ENCODE measurements around the gene MTA3.
A peak's percentile ranks its signal among the peaks of the same experiment; 100 is the strongest.
"Not testable (repeated sequence)": the region's sequence is repeated elsewhere in the genome, so short reads cannot be mapped to it uniquely, and the experiment has no call there.

MTA3 gene

DNA sequence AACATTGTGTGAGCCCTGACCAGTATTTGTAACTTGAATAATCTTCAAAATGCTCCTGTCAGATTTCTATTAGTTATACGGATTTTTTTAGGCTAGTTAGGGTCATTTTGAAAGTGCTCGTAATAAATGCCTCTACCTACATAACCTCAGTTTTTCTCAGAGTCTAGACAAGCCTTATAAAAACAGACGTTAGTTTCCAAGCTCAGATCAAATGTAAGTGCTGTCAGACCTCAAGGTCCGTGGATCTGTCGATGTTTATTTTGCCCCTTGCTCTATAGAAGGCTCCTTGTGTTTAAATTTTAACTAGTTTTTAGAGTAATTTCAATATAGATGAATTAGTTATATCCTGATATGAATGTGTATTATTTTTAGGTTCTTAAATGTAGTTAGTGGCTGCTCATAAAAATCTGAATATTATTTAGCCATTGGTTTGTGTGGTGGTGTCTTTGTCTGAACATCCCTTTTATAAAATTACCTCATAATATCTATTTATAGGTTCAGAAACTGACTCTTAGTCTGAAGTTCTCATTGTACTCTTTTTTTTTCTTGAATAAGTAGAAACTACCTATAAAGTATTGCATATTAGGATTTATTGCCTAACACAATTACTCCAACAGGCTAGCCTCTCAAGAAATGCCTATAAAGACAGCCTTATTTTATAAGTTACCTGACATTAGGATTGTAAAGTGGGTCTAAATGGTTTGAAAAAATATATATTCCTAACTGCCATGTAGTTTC, 71.1 kb downstream of the MTA3 start:
- in situ Hi-C loops (cut with MboI; ENCODE audit: low sequenced_read_pairs) = no loop called here
- Histone ChIP-seq H3K4me1 (peaks cover 32% of the 10 kb centered on the region), H3K9me3 (no peaks in the 10 kb centered on the region), H3K27me3 (ENCODE audit: low read depth) (no peaks in the 10 kb centered on the region), H3K4me3 (peak overlapping the region; percentile 4; the same call in 1 of the 2 replicates), H3K36me3 (replicated peaks) (peaks cover 16% of the 10 kb centered on the region)
- peak in 1 of 2 experiments; percentile 39 for DNase-seq (ENCODE audit: low spot score in 2 of 2)

DNA sequence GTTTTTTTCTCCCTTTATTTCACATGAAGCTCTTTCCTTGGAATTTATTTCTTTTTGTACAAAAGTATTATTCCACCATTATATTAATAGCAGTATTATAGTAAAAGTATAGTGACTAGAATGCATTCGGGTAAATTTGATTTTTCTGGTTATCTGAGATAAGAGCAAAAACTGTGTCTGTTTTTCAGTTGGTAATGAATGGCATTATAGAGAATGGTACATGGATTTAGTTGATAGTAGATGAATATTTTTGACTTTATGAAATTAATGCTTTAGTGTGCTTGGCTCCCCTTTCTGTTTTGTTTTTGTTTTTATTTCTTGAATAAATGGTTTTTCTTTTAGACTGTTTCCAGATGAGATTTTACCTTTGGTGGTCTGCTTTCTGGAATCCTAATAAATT, 71.8 kb downstream of the MTA3 start:
- peaks cover 21% of the 10 kb centered on the region for H3K36me3 ChIP-seq (replicated peaks)
- no peaks in the 10 kb centered on the region for H3K27me3 ChIP-seq (ENCODE audit: low read depth)
- H3K9me3 ChIP-seq = no peaks in the 10 kb centered on the region
- H3K4me1 ChIP-seq = peaks cover 32% of the 10 kb centered on the region
- in situ Hi-C loops (cut with MboI; ENCODE audit: low sequenced_read_pairs) = no loop called here
- DNase-seq (ENCODE audit: low spot score in 2 of 2) = no peak
- no peak overlapping the region for H3K4me3 ChIP-seq

DNA sequence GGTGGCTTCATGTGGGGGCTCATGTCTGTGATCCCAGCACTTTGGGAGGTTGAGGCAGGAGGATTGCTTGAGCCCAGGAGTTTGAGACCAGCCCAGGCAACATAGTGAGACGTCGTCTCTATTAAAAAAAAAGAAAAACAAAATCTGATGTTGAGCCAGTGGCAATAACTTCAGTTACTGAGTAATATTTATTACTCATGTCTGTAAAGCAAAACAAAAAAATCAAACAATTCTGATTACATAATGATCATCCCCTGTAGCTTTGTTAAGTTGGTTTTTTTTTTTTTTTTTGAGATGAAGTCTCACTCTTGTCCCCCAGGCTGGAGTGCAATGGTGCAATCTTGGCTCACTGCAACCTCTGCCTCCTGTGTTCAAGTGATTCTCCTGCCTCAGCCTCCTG, 73.9 kb downstream of the MTA3 start:
- H3K9me3 ChIP-seq; DNase-seq (ENCODE audit: low spot score in 2 of 2); H3K4me3 ChIP-seq; in situ Hi-C loops (cut with MboI; ENCODE audit: low sequenced_read_pairs); H3K27me3 ChIP-seq (ENCODE audit: low read depth): not testable (repeated sequence)
- H3K4me1 ChIP-seq = peaks cover 26% of the 10 kb centered on the region
- H3K36me3 ChIP-seq (replicated peaks) = peaks cover 35% of the 10 kb centered on the region

DNA sequence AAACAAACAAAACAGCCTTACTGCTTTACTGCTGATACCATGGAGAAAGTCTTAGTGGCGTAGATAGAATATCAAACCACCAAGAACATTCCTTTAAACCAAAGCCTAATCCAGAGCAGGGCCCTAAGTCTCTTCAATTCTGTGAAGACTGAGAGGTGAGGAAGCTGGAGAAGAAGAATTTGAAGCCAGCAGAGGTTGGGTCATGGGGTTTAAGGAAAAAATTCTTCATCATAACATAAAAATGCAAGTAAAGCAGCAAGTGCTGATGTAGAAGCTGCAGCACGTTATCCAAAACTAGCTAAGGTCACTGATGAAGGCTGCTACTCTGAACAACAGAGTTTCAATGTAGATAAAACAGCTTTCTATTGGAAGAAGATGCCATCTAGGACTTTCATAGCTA, 77.1 kb downstream of the MTA3 start:
- no peaks in the 10 kb centered on the region for H3K27me3 ChIP-seq (ENCODE audit: low read depth)
- in situ Hi-C loops (cut with MboI; ENCODE audit: low sequenced_read_pairs) = no loop called here
- no peaks in the 10 kb centered on the region for H3K4me1 ChIP-seq
- DNase-seq (ENCODE audit: low spot score in 2 of 2) = no peak
- H3K4me3 ChIP-seq = no peak overlapping the region
- no peaks in the 10 kb centered on the region for H3K9me3 ChIP-seq
- peaks cover 37% of the 10 kb centered on the region for H3K36me3 ChIP-seq (replicated peaks)

DNA sequence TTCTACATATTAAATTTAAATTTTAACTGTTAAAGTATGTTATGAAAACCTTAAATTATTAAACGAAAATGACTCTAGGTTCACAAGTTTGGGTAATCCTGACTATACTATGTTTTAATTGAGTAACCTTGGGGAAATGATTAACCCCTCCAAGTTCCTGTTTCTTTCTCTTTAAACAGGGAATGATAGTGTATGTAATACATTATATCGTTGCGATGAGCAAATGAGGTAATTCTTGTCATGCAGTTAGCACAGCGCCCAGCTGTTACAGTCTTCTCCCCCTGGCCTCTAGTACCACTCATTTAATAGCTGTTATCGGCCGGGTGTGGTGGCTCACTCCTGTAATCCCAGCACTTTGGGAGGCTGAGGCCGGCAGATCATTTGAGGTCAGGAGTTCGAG, 80.4 kb downstream of the MTA3 start:
- in situ Hi-C loops (cut with MboI; ENCODE audit: low sequenced_read_pairs) = no loop called here
- Histone ChIP-seq H3K36me3 (replicated peaks) (peaks cover 29% of the 10 kb centered on the region), H3K27me3 (ENCODE audit: low read depth) (no peaks in the 10 kb centered on the region), H3K4me3 (no peak overlapping the region), H3K9me3 (no peaks in the 10 kb centered on the region), H3K4me1 (peaks cover 20% of the 10 kb centered on the region)
- DNase-seq (ENCODE audit: low spot score in 2 of 2) = no peak

DNA sequence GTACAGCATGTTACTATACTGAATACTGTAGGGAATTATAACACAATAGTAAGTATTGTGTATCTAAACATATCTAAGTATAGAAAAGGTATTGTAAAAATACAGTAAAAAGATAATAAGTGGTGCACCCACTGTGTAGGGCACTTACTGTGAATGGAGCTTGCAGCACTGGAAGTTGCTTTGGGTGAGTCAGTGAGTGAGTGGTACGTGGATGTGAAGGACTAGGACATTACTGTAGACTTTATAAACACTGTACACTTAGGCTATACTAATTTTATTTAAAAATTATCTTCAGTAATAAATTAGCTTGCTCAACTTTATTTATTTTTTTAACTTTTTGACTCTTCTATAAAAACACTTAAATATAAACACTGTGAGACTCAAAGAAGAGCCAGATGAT, 82.6 kb downstream of the MTA3 start:
- no peak overlapping the region for H3K4me3 ChIP-seq
- in situ Hi-C loops (cut with MboI; ENCODE audit: low sequenced_read_pairs) = loop anchor here (25.0 kb wide), 1 partner anchor 289 kb away; the partner anchor contains the start of gene COX7A2L
- peaks cover 21% of the 10 kb centered on the region for H3K36me3 ChIP-seq (replicated peaks)
- DNase-seq (ENCODE audit: low spot score in 2 of 2) = no peak
- peaks cover 31% of the 10 kb centered on the region for H3K4me1 ChIP-seq
- H3K9me3 ChIP-seq = no peaks in the 10 kb centered on the region
- no peaks in the 10 kb centered on the region for H3K27me3 ChIP-seq (ENCODE audit: low read depth)

DNA sequence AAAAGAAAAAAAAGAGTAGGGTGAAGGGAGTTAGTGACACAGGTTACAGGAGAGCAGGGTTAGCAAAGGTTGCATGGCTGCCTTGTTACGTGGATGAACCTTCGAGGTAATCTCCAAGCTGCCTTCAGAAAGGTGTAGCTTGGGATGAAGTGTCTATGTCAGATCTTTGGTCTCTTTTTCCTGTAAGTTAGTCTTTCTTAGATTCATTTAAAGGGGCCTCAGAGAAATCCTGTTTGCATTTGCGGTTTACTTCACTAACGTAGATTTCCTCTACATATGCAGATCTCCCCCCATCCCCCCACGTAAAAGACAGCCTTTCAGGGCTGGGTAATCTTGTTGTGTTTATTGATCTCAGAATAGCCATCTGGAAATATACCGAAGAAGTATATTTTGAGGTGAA, 83.7 kb downstream of the MTA3 start:
- in situ Hi-C loops (cut with MboI; ENCODE audit: low sequenced_read_pairs) = loop anchor here (25.0 kb wide), 1 partner anchor 290 kb away; the partner anchor contains the start of gene COX7A2L
- H3K4me3 ChIP-seq = no peak overlapping the region
- peak in 1 of 2 experiments; percentile 38 for DNase-seq (ENCODE audit: low spot score in 2 of 2)
- H3K9me3 ChIP-seq = no peaks in the 10 kb centered on the region
- H3K27me3 ChIP-seq (ENCODE audit: low read depth) = no peaks in the 10 kb centered on the region
- peaks cover 31% of the 10 kb centered on the region for H3K4me1 ChIP-seq
- H3K36me3 ChIP-seq (replicated peaks) = peaks cover 15% of the 10 kb centered on the region

DNA sequence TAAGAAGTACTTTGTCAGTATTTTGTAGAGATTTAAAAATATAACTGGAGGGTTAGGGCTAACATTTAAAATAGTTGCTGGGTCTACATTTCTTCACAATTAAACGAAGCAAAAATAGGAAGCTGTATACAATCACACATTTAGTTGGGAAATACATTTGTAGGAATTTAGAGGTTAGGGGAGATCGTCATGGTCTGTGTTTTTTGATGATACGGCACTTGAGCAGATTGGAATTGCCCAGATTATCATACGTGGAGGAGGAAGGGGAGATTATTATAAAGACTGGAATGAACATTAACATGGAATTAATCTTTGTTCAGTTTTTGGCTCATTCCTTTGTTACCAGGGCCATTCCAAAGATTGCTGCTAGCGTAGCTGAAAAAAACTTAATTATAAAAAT, 84.6 kb downstream of the MTA3 start:
- Histone ChIP-seq H3K4me1 (peaks cover 31% of the 10 kb centered on the region), H3K4me3 (no peak overlapping the region), H3K27me3 (ENCODE audit: low read depth) (no peaks in the 10 kb centered on the region), H3K9me3 (no peaks in the 10 kb centered on the region), H3K36me3 (replicated peaks) (peaks cover 15% of the 10 kb centered on the region)
- DNase-seq (ENCODE audit: low spot score in 2 of 2) = no peak
- in situ Hi-C loops (cut with MboI; ENCODE audit: low sequenced_read_pairs) = loop anchor here (25.0 kb wide), 1 partner anchor 291 kb away; the partner anchor contains the start of gene COX7A2L

DNA sequence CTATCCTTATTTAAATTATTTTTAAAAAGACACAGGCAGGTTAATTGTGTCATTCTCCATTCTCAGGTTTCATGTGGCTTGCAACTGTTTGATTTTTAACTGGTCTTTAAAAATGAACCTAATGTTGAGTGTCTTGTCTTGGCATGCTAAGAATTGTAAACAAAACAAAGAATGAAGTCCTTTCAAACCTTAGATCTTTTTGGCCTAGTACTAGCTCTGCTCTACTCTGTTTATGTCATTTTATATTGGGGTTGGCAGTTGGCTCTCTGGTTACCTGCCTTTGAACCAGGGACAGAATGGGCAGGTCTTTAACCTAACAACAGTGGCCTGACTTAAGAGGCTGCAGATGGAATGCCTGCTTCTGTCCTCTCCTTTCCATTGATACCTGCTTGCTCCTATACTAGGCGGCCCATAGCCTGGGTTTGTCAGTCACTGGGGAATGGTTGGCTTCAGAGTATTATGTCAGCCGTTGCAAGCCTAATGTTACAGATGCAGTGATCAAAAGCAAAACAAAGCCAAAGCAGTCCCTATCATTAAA, 85.5 kb downstream of the MTA3 start:
- no peaks in the 10 kb centered on the region for H3K27me3 ChIP-seq (ENCODE audit: low read depth)
- in situ Hi-C loops (cut with MboI; ENCODE audit: low sequenced_read_pairs) = loop anchor here (25.0 kb wide), 1 partner anchor 292 kb away; the partner anchor contains the start of gene COX7A2L
- H3K4me1 ChIP-seq = peaks cover 31% of the 10 kb centered on the region
- H3K4me3 ChIP-seq = no peak overlapping the region
- DNase-seq (ENCODE audit: low spot score in 2 of 2) = peak in 1 of 2 experiments; percentile 46
- no peaks in the 10 kb centered on the region for H3K9me3 ChIP-seq
- peaks cover 13% of the 10 kb centered on the region for H3K36me3 ChIP-seq (replicated peaks)

DNA sequence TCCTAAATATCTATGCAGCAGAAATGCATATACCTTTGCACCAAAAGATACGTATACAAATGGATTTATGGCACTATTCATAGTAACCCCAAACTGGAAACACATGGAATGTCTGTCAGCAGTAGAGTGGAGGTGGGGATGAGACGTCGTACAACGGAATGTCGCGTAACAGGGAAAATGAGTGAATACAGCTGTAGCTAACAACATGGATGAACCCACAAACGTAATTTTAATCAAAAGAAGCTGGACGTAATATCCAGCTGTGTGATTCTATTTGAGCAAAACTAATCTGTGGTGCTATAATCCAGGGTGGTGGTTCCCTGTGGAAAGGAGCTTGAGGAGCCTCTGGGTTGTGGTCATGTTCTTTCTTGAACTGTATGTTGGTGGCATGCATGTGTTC, 89.9 kb downstream of the MTA3 start:
- no peak overlapping the region for H3K4me3 ChIP-seq
- no peaks in the 10 kb centered on the region for H3K27me3 ChIP-seq (ENCODE audit: low read depth)
- no peaks in the 10 kb centered on the region for H3K9me3 ChIP-seq
- peaks cover 23% of the 10 kb centered on the region for H3K36me3 ChIP-seq (replicated peaks)
- DNase-seq (ENCODE audit: low spot score in 2 of 2) = no peak
- peaks cover 34% of the 10 kb centered on the region for H3K4me1 ChIP-seq
- in situ Hi-C loops (cut with MboI; ENCODE audit: low sequenced_read_pairs) = loop anchor here (25.0 kb wide), 1 partner anchor 296 kb away; the partner anchor contains the start of gene COX7A2L

DNA sequence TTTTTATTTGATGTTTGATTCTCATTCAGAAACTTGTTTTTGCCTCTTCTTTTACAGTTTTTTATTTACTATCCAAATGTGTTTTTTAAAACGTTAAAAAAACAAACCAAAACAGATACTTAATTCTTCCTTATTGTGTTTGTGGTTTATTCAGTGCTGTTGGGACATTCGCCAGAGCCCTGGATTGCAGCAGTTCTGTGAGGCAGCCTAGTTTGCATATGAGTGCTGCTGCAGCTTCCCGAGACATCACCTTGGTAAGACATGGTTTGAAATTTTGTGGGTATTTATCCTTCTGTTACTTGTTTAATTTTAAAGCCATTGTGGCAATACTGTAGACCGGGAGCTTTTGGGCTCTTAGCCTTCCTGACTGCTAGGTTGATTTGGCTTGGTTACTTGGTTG, 91.2 kb downstream of the MTA3 start:
- Histone ChIP-seq H3K9me3 (no peaks in the 10 kb centered on the region), H3K27me3 (ENCODE audit: low read depth) (no peaks in the 10 kb centered on the region), H3K4me1 (peaks cover 21% of the 10 kb centered on the region), H3K36me3 (replicated peaks) (peaks cover 26% of the 10 kb centered on the region), H3K4me3 (no peak overlapping the region)
- DNase-seq (ENCODE audit: low spot score in 2 of 2) = peak; percentile 62 to 71
- in situ Hi-C loops (cut with MboI; ENCODE audit: low sequenced_read_pairs) = loop anchor here (10.0 to 25.0 kb wide), 2 partner anchors 155 to 297 kb away; partner anchors contain the start of gene COX7A2L

DNA sequence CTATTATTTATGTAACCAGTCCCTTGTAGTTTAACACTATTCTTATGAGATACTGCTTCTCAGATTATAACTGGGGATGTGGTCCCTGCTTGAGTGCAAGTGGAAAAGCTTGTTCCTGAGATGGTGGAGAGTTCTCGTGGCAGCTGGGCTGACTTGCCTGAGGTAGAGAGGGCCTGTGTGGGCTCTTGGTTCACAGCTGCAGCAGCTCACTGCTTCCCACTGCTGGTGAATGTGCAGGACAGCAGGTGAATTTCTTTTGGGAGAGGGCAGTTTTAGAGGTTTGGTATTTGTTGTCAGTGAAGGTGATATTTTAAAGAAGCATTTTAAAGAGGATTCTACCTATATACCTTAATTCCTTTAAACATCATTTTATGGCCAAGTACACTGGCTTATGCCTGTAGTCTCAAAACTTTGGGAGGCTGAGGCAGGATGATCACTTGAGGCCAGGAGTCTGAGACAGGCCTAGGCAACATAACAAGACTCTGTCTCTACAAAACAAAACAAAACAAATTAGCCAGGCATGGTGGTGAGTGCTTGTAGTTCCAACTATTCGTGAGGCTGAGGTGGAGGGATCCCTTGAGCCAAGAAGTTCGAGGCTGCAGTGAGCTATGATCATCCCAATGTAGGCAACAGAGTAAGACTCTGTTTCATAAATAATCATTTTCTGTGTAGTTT, 94.8 kb downstream of the MTA3 start:
- in situ Hi-C loops (cut with MboI; ENCODE audit: low sequenced_read_pairs) = loop anchor here (10.0 to 25.0 kb wide), 2 partner anchors 158 to 301 kb away; partner anchors contain the start of gene COX7A2L
- peaks cover 21% of the 10 kb centered on the region for H3K4me1 ChIP-seq
- peaks cover 21% of the 10 kb centered on the region for H3K36me3 ChIP-seq (replicated peaks)
- H3K4me3 ChIP-seq = no peak overlapping the region
- H3K27me3 ChIP-seq (ENCODE audit: low read depth) = no peaks in the 10 kb centered on the region
- peak; percentile 77 for DNase-seq (ENCODE audit: low spot score in 2 of 2)
- no peaks in the 10 kb centered on the region for H3K9me3 ChIP-seq

DNA sequence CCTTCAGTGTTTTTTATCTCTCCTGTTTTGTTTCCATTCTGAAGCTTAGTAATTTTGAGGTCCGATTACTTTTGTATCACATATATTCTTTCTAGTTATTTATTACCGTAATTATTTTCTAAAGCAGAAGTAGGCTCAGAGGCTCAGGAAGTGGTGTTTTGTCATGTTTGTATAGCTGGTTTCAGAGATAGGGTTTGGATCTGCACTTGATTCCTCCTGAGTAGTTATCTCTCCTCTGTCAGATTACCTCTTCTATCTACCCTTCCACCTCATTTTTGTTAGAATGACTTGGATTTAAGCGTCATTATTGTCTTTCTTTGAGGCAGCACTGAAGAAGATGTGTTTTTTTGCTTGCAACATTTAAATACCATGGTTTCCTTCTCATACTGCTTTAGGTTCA, 95.4 kb downstream of the MTA3 start:
- Histone ChIP-seq H3K36me3 (replicated peaks) (peaks cover 21% of the 10 kb centered on the region), H3K9me3 (no peaks in the 10 kb centered on the region), H3K4me1 (peaks cover 21% of the 10 kb centered on the region), H3K4me3 (no peak overlapping the region), H3K27me3 (ENCODE audit: low read depth) (no peaks in the 10 kb centered on the region)
- in situ Hi-C loops (cut with MboI; ENCODE audit: low sequenced_read_pairs) = loop anchor here (10.0 to 25.0 kb wide), 2 partner anchors 159 to 302 kb away; partner anchors contain the start of gene COX7A2L
- DNase-seq (ENCODE audit: low spot score in 2 of 2) = no peak

All from HAP-1 (cell line).